PC-3 (cell line): ENCODE results near the gene IL1RAPL2. TPM values are rescaled to one million over a fixed set of nuclear protein-coding genes. Genes with fewer than 3 reads are reported as not detected.
A peak's percentile ranks its signal among the peaks of the same experiment; 100 is the strongest.
"Not testable (repeated sequence)": the region's sequence is repeated elsewhere in the genome, so short reads cannot be mapped to it uniquely, and the experiment has no call there.

Experiments
- ATAC-seq: fragments of 200-7000 bp; cut with Tn5 transposase; 2 replicates; pipeline ENCODE4 v1.9.1; 2020; ENCODE audit warnings: mild to moderate bottlenecking, moderate library complexity
- BruUV-seq: library from RNA; stranded (reverse); fragments of 400-500 nt; replicated peaks from 2 replicates; lab custom pipeline; 2021; lab: Mats Ljungman, UMichigan
- CTCF ChIA-PET: fragments of 300-600 bp; sonication (Branson Sonifier 250); formaldehyde crosslinking; loops from one replicate; lab custom pipeline; 2022; ENCODE audit warnings: antibody characterized with exemption; lab: Charles Lee
- POLR2A ChIA-PET: fragments of 300-600 bp; sonication (Branson Sonifier 250); formaldehyde crosslinking; loops from one replicate; lab custom pipeline; 2022; ENCODE audit warnings: antibody characterized with exemption; ENCODE audit not compliant: unreplicated experiment; lab: Charles Lee
- DNase-seq: peaks from one replicate; pipeline ENCODE4 v3.0.0-alpha.2; 2015
- H2AFZ ChIP-seq: fragments of 300-600 bp; sonication (generic); 2 replicates; pipeline ENCODE4 v1.6.0; 2016; ENCODE audit warnings: antibody characterized with exemption, low read length
- H3F3A ChIP-seq: fragments of 300-600 bp; sonication (generic); one replicate; pipeline ENCODE4 v1.6.0; 2017; ENCODE audit warnings: antibody characterized with exemption, low read length, control low read depth, mild to moderate bottlenecking; ENCODE audit not compliant: unreplicated experiment
- H3K27ac ChIP-seq: fragments of 300-600 bp; sonication (generic); 2 replicates; pipeline ENCODE4 v1.5.1; 2016; ENCODE audit warnings: mild to moderate bottlenecking, low read length
- H3K27me3 ChIP-seq: fragments of 300-600 bp; sonication (generic); 2 replicates; pipeline ENCODE4 v1.6.1; 2016; ENCODE audit warnings: low read length, mixed read lengths
- H3K36me3 ChIP-seq: fragments of 300-600 bp; sonication (generic); 2 replicates; pipeline ENCODE4 v1.6.1; 2016; ENCODE audit warnings: low read depth, mixed run types, low read length, mixed read lengths
- H3K4me1 ChIP-seq: fragments of 300-600 bp; sonication (generic); 2 replicates; pipeline ENCODE4 v1.5.1; 2016; ENCODE audit warnings: low read length; ENCODE audit not compliant: insufficient read depth
- H3K4me2 ChIP-seq: fragments of 300-600 bp; sonication (generic); 2 replicates; pipeline ENCODE4 v1.6.0; 2016; ENCODE audit warnings: low read length
- H3K4me3 ChIP-seq: fragments of 300-600 bp; sonication (generic); 2 replicates; pipeline ENCODE4 v1.5.1; 2016; ENCODE audit warnings: mild to moderate bottlenecking, low read length, mixed read lengths
- H3K79me2 ChIP-seq: fragments of 300-600 bp; sonication (generic); 2 replicates; pipeline ENCODE4 v1.6.1; 2017; ENCODE audit warnings: low read length, mixed read lengths
- H3K9ac ChIP-seq: fragments of 300-600 bp; sonication (generic); 2 replicates; pipeline ENCODE4 v1.6.0; 2016; ENCODE audit warnings: mild to moderate bottlenecking, low read length
- H3K9me2 ChIP-seq: fragments of 300-600 bp; sonication (generic); replicated peaks from 2 replicates; pipeline ENCODE4 v1.6.1; 2016; ENCODE audit warnings: mixed run types, low read length, mixed read lengths
- H3K9me3 ChIP-seq: fragments of 300-600 bp; sonication (generic); 2 replicates; pipeline ENCODE4 v1.6.1; 2016; ENCODE audit warnings: low read length, mixed read lengths
- H4K20me1 ChIP-seq: fragments of 300-600 bp; sonication (generic); 2 replicates; pipeline ENCODE4 v1.6.1; 2016; ENCODE audit warnings: low read length, mixed read lengths
- CTCF ChIP-seq: fragments of 300-600 bp; sonication (generic); conservative IDR thresholded peaks from 2 replicates; pipeline ENCODE4 v1.5.1; 2017; ENCODE audit warnings: antibody characterized with exemption, low read depth, mild to moderate bottlenecking, low read length
- EZH2 ChIP-seq: fragments of 300-600 bp; sonication (generic); IDR thresholded peaks from one replicate; pipeline ENCODE4 v1.6.1; 2017; ENCODE audit warnings: antibody characterized with exemption, mild to moderate bottlenecking, low read length; ENCODE audit not compliant: unreplicated experiment
- EZH2phosphoT487 ChIP-seq: fragments of 300-600 bp; sonication (generic); IDR thresholded peaks from 2 replicates; pipeline ENCODE4 v1.6.1; 2018; ENCODE audit warnings: mild to moderate bottlenecking, antibody characterized with exemption, low read length, borderline replicate concordance
- intact Hi-C: fragments of 100-400 bp; cut with micrococcal nuclease; formaldehyde crosslinking; loops from 2 replicates; pipeline ENCODE4 v1.9.0; 2023
- total RNA-seq: library from RNA; depleted of rRNA; stranded (reverse); fragments of >200 nt; gene quantifications from 2 replicates; pipeline ENCODE4 v1.2.3, GENCODE V29; 2014

The IL1RAPL2 gene
- total RNA-seq, 1 experiment from 2014 or later: 0.62 TPM

GRCh38 chrX:105658136-105658535, 1092.1 kb downstream of the IL1RAPL2 start:
- no peaks in the 10 kb centered on the region for H3K9me2 ChIP-seq
- H2AFZ ChIP-seq: no peak overlapping the region
- ChIA-PET CTCF (no interaction called here), POLR2A (no interaction called here)
- no TSS peak for BruUV-seq
- intact Hi-C loops: no loop called here
- no peaks in the 10 kb centered on the region for H3K9me3 ChIP-seq
- H3K27me3 ChIP-seq: no peaks in the 10 kb centered on the region
- no peak overlapping the region for H3K27ac ChIP-seq
- TF ChIP-seq CTCF: no peak
- no peak for TF ChIP-seq EZH2
- TF ChIP-seq EZH2phosphoT487: no peak
- no peak overlapping the region for H3K4me2 ChIP-seq
- peaks cover 13% of the 10 kb centered on the region for H3K4me1 ChIP-seq
- no peak overlapping the region for H3K4me3 ChIP-seq
- no peaks in the 10 kb centered on the region for H4K20me1 ChIP-seq
- peak; percentile 35 for DNase-seq
- H3K36me3 ChIP-seq: no peaks in the 10 kb centered on the region
- H3K9ac ChIP-seq: no peak overlapping the region
- no peaks in the 10 kb centered on the region for H3K79me2 ChIP-seq
- ATAC-seq: no peak
- no peaks in the 10 kb centered on the region for H3F3A ChIP-seq

- ChIA-PET CTCF (no interaction called here), POLR2A (interaction anchor here (0.6 kb wide), 1 partner anchor 64 kb away, joined by 6 read pairs; no protein-coding TSS in a partner anchor)
- no peaks in the 10 kb centered on the region for H3F3A ChIP-seq
- no peaks in the 10 kb centered on the region for H3K9me2 ChIP-seq
- H2AFZ ChIP-seq: no peak overlapping the region
- peaks cover 13% of the 10 kb centered on the region for H3K4me1 ChIP-seq
- H3K27ac ChIP-seq: peak overlapping the region; percentile 77
- intact Hi-C loops: loop anchor here (1.0 to 10.0 kb wide), 4 partner anchors 33 to 348 kb away; no protein-coding TSS in a partner anchor
- no peaks in the 10 kb centered on the region for H3K79me2 ChIP-seq
- no TSS peak for BruUV-seq
- DNase-seq (peak; percentile 75), ATAC-seq (peak; percentile 94)
- H3K9ac ChIP-seq: no peak overlapping the region; the same call in 1 of the 2 replicates
- peak overlapping the region; percentile 60 for H3K4me2 ChIP-seq
- no peaks in the 10 kb centered on the region for H3K27me3 ChIP-seq
- H3K36me3 ChIP-seq: no peaks in the 10 kb centered on the region
- H4K20me1 ChIP-seq: no peaks in the 10 kb centered on the region
- H3K4me3 ChIP-seq: no peak overlapping the region; the same call in 1 of the 2 replicates
- no peaks in the 10 kb centered on the region for H3K9me3 ChIP-seq
- TF ChIP-seq EZH2: no peak
- no peak for TF ChIP-seq CTCF
- no peak for TF ChIP-seq EZH2phosphoT487
Measured at GRCh38 chrX:105662248-105662647, 1096.2 kb downstream of the IL1RAPL2 start.

GRCh38 chrX:105664243-105664642, 1098.2 kb downstream of the IL1RAPL2 start:
- H3K9me2 ChIP-seq: no peaks in the 10 kb centered on the region
- H3K4me2 ChIP-seq: no peak overlapping the region
- no peak overlapping the region for H3K4me3 ChIP-seq
- H3K27ac ChIP-seq: no peak overlapping the region
- H3K4me1 ChIP-seq: peaks cover 13% of the 10 kb centered on the region
- TF ChIP-seq EZH2phosphoT487 (no peak), CTCF (no peak), EZH2 (no peak)
- no peak overlapping the region for H3K9ac ChIP-seq
- no peaks in the 10 kb centered on the region for H3F3A ChIP-seq
- ATAC-seq (no peak), DNase-seq (no peak)
- H4K20me1 ChIP-seq: no peaks in the 10 kb centered on the region
- POLR2A ChIA-PET: no interaction called here
- CTCF ChIA-PET: interaction anchor here (0.6 kb wide), 1 partner anchor 33 kb away, joined by 4 read pairs; no protein-coding TSS in a partner anchor
- BruUV-seq: no TSS peak
- no peaks in the 10 kb centered on the region for H3K36me3 ChIP-seq
- H3K27me3 ChIP-seq: no peaks in the 10 kb centered on the region
- H3K9me3 ChIP-seq: no peaks in the 10 kb centered on the region
- no peaks in the 10 kb centered on the region for H3K79me2 ChIP-seq
- intact Hi-C loops: loop anchor here (10.0 kb wide), 1 partner anchor 99 kb away; no protein-coding TSS in a partner anchor
- no peak overlapping the region for H2AFZ ChIP-seq

GRCh38 chrX:105684288-105684687, 1118.3 kb downstream of the IL1RAPL2 start:
- H3K79me2 ChIP-seq, POLR2A ChIA-PET, intact Hi-C loops, H3K4me1 ChIP-seq, H3K4me3 ChIP-seq, H3K27ac ChIP-seq, H3F3A ChIP-seq, H3K9me2 ChIP-seq, BruUV-seq, DNase-seq, CTCF ChIA-PET, H3K27me3 ChIP-seq, H4K20me1 ChIP-seq, H3K4me2 ChIP-seq, H3K36me3 ChIP-seq, H3K9ac ChIP-seq, H3K9me3 ChIP-seq, H2AFZ ChIP-seq, ATAC-seq: not testable (repeated sequence)
